Activated T-cell treated with anti-CD3 and anti-CD28 coated beads, Interleukin-2, amount 50 U/mL, for 48 hours (primary cell): Measurements from ENCODE around the gene SIRT3.
"Not testable (repeated sequence)": the region's sequence is repeated elsewhere in the genome, so short reads cannot be mapped to it uniquely, and the experiment has no call there.

ENCODE experiments used
- DNase-seq, 2 experiments: peaks; one replicate each; pipeline ENCODE4 v3.0.0-alpha.2; 2020

Gene SIRT3

DNA sequence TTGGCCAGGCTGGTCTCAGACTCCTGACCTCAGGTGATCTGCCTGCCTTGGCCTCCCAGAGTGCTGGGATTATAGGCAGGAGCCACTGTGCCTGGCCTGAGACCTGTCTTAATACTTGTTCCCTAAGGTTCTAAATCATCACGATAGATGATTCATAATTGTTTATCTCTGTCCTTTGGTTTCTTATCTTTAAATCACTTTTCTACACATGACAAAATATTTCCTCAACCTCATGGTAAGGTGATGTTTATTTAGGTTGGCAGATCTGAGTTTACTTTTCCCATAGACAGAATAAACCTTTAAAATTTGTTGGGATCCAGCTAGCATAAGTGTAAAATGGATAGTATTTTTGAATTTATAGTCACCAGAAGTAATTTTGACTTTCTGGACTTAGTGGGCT lies 4.2 kb upstream of the SIRT3 start:
- DNase-seq, result no peak

DNA sequence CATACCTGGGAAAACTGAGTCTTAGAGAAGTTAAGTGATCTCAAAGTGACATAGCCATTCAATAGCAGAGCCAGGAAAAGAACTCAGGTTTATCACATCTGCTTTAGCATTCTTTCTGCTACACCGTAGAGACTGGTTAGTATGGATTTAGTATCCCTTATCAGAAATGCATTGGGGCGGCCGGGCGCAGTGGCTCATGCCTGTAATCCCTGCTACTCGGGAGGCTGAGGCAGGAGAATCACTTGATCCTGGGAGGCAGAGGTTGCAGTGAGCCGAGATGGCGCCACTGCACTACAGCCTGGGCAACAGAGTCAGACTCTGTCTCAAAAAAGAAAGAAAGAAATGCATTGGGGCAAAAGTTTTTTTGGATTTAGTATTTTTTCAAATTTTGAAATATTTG lies 2.2 kb upstream of the SIRT3 start:
- not testable (repeated sequence) for DNase-seq

DNA sequence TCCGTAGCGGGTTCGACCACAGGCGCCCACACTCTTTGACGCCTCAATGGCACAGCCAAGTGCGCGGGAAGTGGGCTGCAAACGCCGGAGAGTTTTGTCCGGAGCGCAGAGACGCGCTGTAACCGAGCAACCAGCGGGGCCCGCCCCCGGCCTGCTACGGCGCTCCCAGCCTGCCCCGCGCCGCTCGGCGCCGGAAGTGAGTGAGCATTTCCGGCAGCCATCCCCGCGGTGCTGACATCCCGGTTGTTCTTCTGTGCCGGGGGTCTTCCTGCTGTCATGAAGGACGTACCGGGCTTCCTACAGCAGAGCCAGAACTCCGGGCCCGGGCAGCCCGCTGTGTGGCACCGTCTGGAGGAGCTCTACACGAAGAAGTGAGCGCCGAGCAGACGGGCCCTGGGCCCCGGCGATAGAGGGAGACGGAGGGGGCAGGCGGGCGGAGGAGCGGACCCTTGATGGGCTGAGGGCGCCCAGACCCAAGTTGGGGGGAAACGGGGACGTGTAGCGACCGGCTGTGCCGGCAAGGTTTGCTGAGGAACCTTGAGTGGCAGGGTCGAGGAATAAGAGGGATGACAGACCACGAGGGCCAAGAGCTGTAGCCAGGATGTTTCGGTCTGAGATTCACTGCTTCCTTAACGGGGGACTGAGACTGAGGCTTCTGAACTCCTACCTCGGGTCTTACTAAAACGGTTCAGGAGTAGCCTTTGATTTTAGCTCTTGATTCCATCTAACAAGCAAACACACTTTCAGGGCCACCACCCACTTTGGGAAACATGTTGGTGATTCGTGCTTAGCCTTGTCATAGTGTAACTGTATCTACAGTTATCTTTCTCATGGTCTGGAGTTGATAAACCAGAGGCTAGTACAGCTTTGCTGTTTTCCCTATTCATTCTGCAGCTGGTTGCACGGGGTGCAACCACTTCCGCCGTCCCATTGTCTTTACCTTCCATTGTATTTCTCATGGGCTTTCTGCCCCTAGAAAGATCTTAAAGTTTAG lies 929 bp upstream of the SIRT3 start, which contains the start of gene PSMD13:
PSMD13 (plus strand) TSS at position 203 of the 994 bp plus-strand sequence; CDS start at position 277, 74 bp downstream.
- DNase-seq, result peak; percentile 91 to 95

DNA sequence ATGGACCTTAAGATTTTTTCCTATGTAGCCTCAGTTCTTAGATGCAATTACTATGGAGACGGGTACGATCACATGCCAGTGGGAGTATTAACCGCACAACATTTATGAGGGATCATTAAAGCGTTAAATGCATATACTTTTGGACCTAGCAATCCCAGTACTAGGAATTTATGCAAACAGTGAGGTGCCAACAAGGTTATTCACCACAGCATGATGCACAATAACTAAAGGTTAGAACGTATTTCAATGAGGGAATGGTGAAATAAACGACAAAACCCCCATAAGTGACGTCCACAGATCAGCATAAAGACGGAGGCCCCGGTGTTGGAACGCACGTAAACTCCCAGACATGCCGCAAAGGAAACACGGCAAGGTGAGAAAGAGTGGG lies 539 bp downstream of the SIRT3 start:
- no peak for DNase-seq

DNA sequence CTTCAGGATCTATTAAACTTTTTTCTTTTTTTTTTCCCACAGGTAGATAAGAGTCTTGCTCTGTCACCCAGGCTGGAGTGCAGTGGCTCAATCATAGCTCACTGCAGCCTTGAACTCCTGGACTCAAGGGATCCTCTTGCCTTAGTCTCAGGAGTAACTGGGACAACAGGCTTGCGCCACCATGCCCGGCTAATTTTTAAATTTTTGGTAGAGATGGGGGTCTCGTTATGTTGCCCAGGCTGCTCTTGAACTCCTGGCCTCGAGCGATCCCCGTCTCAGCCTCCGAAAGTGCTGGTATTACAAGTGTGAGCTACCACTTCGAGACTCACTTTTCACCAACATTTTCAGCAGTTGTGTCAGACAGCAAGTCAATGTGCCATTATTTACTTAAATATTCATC lies 962 bp downstream of the SIRT3 start:
- no peak for DNase-seq

DNA sequence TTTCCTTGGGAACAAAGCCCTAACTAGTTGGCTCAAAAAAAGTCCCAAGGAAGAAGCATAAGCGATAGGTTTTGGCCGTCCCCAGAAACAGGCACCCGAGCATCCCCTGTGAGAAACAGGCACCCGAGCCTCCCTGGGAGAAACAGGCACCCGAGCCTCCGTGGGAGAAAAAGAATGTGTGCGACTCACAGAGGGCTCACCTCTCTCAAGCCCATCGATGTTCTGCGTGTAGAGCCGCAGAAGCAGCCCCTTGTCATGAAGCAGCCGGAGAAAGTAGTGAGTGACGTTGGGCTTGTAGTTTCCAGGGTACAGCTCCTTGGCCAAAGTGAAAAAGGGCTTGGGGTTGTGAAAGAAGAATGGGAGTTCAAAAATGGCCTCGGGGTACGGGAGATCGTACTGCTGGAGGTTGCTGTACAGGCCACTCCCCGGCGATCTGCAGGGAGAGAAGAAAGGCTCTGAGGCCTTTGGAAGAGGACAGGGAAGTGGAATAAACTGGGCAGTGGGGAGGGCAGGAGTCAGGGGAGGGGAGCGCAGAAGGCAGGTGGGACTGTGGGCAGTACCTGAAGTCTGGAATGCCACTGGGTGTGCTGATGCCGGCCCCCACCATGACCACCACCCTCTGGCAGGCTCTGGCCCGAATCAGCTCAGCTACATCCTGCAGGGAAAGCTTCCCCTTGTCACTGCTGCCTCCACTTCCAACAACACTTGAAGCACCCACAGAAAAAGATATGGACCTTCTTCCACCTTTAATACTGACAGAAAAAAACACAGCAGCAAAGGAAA lies 3.2 kb downstream of the SIRT3 start:
- DNase-seq, result no peak

DNA sequence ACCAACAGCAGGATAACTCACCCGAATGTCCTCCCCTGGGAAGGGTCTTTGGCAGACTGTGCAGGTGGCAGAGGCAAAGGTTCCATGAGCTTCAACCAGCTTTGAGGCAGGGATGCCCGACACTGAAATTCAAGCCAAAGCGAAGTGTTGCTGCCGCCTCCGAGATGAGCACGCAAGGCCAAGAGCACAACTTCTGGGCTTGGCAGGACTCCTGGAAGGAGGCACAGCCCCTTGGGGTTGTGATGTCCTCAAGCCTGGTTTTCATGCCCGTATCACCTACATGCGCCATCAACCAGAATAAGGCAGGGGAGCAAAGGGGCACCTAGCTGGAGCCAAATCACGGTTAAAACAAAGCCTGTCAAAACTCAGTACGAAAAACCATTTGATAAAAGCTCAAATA lies 5.7 kb downstream of the SIRT3 start:
- no peak for DNase-seq

DNA sequence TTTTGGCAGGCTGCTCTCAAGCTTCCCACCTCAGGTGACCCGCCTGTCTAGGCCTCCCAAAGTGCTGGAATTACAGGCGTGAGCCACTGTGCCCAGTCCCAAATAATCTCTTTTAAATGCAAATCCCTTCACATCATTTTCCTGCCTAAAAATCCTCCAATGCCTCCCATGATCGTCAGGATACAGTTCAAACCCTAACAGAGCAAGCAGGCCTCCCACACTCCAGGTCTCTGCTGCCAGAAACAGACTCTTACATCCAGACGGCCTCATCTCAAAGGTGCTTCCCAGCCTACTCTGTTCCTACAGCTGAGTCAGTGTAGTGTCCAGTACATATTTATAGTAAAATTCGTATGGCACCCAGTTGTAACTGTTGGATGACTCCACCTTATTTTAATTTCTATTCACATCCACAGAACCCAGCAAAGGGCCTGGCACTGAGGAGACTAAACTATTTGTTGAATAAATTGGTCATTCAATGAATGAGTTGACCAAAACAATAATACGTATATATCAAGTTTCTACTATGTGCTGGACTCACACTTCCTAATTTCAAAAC lies 8.2 kb downstream of the SIRT3 start:
- DNase-seq, result no peak

DNA sequence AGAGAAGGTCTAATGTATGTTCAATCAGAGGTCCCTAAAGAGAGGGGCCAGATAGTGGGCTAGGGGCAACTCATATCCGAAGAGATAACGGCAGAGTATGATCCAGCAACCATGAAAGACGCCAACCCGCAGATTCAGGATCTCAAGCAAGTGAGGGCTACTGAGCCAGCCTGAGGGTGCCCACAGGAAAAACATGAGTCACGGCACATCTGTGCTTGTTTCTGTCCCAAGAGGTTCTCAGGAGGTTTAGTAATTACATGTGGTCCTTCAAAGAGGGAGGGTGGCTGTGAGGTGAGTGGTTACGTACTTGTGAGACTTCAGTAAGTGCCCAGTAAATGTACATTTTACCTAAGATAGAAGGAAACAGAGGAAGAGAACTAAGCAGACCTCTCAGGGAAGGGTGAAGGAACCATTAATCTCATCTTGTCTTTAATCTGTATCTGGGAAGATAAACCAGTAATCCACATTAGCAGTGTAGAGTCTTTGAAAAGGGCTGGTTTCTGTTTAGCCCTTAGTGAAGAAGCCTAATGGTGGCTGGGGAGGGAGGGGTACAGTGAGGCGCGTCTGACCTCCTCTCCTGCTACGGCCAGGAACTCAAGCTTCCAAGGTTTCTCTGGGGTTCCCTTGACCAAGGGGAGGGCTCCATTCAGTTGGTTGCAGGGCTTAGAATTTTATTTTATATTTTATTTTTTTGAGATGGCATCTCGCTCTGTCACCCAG lies 10.2 kb downstream of the SIRT3 start:
- peak in 1 of 2 experiments; percentile 24 for DNase-seq

DNA sequence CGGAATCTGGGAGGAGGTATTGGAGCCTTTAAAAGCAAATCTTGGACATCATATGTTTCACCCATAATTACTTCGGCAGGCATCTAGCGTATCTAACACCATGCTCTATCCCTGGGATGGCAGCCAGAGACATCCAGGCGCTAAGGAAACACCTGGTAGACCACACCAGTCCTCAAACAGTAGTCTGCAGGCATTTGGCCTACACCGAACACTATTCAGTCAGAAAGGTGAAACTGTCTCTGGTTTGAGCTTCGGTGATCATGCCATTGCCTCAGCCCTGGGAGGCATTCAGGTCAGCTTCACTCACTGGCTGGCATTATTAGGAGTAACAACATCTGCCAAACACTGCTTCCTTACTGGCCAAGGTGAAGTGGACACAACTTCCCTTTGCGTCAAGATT lies 11.7 kb downstream of the SIRT3 start:
- DNase-seq, result no peak

DNA sequence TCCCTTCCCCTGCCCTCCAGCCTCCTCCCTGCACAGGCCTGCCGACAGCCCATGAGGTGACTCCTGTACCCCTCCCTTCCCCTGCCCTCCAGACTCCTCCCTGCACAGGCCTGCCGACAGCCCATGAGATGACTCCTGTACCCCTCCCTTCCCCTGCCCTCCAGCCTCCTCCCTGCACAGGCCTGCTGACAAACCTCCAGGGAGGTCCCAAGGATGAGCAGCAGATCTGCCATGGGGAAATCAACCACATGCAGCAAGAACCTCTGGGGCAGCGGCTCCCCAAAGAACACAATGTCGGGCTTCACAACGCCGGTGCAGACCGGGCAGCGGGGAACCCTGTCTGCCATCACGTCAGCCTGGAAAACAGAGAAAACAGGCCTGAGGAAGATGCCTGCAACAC lies 12.3 kb downstream of the SIRT3 start:
- DNase-seq, result no peak

DNA sequence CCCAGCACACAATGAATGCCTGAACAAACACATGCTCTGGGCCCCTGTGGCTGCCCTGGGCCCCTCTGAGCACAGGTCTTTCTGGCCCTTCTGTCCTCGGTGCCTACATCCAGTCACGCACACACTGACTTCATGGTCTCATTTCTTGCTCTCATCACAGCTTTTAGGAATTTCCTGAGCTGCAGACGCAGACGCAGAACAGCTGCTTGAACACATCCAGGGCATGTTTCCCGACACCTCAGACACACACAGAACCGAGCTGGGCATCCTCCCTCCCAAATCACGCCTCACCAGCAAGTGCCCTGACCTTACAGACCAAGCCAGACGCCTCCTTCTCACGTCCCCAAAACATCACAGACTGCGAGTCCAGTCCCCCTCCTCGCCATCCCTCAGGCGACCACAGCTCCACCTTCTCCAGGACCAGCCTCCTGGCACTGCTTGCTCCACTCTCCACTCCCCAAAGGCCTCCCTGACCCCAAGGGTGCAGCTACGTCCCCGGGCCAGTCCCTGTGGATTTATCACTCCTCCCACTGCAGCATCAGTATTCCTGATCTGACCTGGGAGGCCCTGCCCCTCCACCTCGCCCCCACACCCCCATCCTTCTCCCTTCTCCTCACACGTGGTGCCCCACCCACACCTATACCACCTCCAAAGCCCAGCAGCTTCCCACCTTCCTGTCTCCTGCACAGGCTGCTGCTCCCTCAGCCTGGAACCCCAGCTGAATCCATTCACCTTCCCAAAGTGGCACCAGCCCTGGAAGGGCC lies 12.9 kb downstream of the SIRT3 start:
- no peak for DNase-seq

DNA sequence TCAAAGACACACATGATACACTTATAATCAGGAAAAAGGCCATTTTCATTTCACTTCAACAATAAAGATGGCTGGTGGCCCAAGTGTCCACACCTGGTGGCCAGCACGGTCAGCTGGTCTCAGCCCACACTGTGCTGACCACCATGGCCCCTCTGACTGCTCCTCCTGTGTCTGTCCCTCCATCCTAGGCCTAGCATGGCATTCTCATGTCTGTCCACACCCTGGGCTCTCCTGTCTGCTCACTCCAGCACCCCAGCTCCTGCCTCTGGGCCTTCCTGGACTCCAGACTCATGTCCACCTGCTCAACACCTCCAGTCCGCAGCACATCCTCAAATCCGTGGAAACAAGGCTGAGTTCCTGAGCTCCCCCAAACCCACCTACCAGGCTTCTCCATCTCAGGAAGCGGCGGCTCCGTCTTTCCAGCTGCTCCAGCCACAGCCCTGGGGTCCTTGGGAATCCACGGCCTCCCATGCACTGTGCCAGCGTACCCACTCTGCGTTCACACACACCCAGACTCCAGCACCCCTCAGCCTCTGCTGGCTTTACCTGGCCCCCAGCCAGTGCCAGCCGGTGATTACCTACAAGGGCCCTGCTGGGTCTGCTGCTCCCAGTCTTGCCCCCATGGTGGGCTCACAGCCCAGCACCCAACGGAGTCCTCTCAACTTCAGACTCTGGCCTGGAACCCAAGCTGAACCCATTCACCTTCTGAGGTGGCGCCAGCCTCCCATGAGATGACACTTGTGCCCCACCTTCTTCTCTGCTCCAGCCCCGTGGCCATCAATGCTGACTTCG lies 13.9 kb downstream of the SIRT3 start:
- no peak for DNase-seq

DNA sequence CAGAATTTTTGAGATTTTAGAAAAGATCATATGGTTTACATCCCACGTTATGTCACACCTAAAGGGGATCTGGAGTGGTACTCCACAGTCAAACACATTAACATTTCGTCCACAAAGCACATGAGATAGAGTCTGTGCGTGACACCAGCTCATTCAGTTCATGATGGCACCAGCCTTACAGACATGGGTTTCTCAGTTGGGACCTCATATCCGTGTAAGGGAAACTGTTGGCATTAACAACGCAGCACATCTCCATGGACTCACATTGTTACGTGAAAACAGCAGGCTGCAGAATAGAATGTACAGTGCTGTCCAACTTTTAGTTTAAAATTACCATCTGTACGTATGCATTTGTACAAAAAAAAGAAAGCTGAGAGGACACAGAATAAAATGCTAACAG lies 14.6 kb downstream of the SIRT3 start:
- no peak for DNase-seq

DNA sequence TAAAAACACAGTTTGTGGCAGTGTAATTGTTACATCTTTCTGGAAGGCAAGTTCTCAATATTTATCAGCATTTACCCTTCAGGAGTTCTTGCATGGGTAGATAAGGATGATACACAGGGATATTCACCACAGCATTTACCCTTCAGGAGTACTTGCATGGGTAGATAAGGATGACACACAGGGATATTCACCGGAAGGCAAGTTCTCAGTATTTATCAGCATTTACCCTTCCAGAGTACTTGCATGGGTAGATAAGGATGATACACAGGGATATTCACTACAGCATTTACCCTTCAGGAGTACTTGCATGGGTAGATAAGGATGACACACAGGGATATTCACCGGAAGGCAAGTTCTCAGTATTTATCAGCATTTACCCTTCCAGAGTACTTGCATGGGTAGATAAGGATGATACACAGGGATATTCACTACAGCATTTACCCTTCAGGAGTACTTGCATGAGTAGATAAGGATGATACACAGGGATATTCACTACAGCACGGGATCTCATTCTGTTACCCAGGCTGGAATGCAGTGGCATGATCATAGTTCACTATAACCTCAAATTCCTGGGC lies 15.4 kb downstream of the SIRT3 start:
- not testable (repeated sequence) for DNase-seq

DNA sequence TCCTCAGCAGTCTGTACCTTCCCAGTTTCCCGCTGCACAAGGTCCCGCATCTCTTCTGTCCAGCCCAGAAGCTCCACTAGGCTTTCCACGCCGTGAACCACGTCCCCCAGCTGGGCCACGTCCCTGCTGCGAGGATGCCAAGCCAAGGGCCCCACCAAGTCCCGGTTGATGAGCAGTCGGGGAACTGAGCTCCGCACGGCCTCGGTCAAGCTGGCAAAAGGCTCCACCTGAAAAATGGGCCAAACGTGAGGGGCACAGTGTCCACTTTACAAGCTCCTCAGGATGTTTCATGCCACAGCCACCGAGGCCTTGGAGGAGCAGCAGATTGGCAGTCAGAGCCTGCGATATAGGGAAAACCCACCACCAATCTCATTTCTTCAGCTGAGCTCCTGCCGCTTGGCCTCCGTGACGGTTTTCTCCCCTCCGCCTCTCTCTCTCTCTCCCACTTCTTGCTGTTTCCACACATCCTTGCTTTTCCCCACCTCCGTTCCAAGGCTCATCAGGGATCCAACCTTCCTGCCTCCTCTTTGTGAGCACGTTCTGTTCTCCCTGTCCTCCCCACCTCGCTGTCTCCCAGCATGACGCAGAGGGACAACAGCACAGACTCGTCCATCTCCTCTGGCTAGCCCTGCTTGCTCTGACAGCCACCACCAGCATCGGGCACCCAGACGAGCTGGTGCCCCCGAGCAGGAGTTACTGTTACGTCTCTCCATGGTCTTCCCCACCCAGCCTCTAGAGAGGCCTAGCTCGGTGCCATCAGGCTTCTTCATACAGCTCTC lies 17.1 kb downstream of the SIRT3 start:
- DNase-seq, result no peak

DNA sequence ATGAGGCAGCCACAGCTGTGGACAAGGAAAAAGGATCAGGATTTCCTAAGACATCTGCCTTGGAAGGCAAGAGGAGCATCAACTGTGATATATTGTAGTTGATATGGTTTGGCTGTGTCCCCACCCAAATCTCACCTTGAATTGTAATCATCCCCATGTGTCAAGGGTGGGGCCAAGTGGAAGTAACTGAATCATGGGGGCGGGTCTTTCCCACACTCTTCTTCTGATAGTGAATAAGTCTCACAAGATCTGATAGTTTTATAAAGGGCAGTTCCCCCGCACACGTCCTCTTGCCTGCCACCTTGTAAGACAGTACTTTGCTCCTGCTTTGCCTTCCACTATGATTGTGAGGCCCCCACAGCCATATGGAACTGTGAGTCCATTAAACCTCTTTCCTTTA lies 18.4 kb downstream of the SIRT3 start:
- DNase-seq, result no peak

DNA sequence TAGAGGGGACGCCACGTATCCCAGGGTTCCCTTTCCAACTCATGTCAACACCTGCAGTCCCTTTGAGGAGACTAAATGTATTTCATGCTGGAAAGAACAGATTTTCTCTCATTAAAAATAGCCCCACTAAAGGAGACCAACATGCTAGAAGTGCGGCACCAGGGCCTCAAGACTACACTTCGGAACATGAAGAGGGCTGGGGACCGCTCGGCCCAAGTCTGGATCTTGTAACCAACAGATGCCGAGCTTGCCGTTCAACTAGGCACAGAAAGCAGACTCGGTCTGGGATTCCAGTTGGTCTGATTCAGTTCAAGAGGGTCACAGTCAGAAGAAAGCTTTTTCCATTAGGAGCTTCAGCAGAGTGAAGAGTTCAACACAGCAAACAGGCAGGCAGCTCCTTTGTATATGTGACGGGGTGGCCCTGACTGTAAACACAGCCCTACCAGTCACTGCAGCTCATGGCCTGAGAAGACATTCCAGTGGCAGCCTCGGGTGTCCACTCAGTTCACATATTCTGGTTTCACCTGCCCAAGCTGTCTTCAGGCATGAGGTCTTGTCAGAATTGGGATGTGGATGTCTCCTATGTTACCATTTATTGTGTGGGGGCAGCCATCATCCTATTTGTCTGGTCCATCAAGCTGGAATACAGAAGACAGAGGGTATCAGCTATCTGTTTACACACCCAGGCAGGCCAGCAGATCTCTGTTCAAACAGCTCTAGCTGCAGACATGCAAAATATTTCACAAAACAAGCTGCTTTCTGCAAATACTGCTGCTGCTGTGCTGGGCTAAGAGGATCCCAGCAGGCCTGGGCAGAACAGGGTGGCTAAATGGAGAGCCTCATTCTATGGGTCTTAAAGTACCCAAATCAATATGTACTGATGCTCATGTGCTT lies 19.8 kb downstream of the SIRT3 start:
- no peak for DNase-seq

DNA sequence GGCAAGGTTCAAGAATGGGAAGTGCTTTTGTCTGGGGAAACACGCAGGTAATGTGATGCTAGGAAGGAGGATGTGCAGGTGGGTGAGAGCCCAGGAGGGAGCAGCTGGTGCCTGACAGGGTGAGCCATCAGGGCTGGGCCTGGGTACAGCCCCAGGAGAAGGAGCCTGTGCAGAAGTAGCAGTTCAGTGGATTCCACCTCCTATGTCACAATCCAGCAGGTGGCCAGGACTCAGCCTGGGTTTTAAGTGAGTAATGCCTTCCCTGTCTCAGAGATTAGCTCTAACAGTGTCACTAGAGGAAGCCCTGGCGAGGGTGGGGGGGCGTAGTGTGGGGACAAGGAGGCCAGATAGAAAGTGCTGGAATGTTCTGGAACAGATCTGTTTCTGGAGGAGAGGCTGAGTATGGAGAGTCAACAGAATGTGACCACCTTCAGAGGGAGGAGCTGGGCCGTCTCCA lies 20.5 kb downstream of the SIRT3 start:
- no peak for DNase-seq
